ENCODE results near the gene SPRN.

DNA sequence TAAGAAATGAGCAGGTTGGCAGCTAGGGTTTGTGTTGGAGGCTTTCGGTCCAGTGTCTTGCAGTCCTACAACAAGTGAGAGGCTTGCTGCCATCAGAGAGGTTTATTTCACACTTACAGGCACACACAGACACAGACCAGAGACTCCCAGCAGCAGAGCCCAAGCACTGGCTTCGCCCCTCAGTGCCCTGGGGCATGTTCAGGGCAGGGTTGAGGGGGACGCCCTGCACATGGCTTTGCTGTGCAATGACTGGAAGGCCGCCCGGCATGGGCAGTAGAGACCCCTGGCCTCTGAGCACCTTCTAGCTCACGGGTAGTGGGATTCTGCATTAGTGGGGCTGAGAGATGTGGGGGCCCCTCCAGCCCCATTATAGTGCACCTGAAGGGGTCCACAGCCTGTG lies 3.8 kb downstream of the SPRN start:
- TF ChIP-seq, protein P1, sequence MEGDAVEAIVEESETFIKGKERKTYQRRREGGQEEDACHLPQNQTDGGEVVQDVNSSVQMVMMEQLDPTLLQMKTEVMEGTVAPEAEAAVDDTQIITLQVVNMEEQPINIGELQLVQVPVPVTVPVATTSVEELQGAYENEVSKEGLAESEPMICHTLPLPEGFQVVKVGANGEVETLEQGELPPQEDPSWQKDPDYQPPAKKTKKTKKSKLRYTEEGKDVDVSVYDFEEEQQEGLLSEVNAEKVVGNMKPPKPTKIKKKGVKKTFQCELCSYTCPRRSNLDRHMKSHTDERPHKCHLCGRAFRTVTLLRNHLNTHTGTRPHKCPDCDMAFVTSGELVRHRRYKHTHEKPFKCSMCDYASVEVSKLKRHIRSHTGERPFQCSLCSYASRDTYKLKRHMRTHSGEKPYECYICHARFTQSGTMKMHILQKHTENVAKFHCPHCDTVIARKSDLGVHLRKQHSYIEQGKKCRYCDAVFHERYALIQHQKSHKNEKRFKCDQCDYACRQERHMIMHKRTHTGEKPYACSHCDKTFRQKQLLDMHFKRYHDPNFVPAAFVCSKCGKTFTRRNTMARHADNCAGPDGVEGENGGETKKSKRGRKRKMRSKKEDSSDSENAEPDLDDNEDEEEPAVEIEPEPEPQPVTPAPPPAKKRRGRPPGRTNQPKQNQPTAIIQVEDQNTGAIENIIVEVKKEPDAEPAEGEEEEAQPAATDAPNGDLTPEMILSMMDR (IDR thresholded peaks at IDR 0.05; ENCODE audit: low read depth, low read length): no peak
- TF ChIP-seq POLR2A (IDR thresholded peaks at IDR 0.05; ENCODE audit: extremely low read depth, insufficient read length) (no peak), MYC (IDR thresholded peaks at IDR 0.05; ENCODE audit: low read depth, low read length) (no peak)
